AG04450 (cell line): ENCODE data around the gene DLGAP3. TPM values are rescaled to one million over a fixed set of nuclear protein-coding genes. Genes with fewer than 3 reads are reported as not detected.
A peak's percentile ranks its signal among the peaks of the same experiment; 100 is the strongest.

ENCODE experiments used
- CTCF ChIA-PET: fragments of 300-600, 350-600 bp; formaldehyde crosslinking; extraction: SDS; loops from one replicate; lab custom pipeline; 2022; ENCODE audit warnings: antibody characterized with exemption, inconsistent platforms; lab: Charles Lee
- POLR2A ChIA-PET: fragments of 350-600 bp; formaldehyde crosslinking; extraction: SDS; loops from one replicate; lab custom pipeline; 2021; ENCODE audit warnings: antibody characterized with exemption, inconsistent platforms; lab: Yijun Ruan, JAX
- DNase-seq: peaks from one replicate; pipeline ENCODE4 v3.0.0-alpha.2; 2011; ENCODE audit warnings: low read depth, low spot score
- H3K27ac ChIP-seq: one replicate; pipeline ENCODE4 v1.5.1; 2012; ENCODE audit warnings: low read depth, low read length, control low read depth
- H3K27me3 ChIP-seq: one replicate; pipeline ENCODE4 v1.6.0; 2012; ENCODE audit warnings: low read length; ENCODE audit not compliant: control insufficient read depth, insufficient read depth
- H3K4me3 ChIP-seq: 2 replicates; pipeline ENCODE4 v1.5.1; 2011; ENCODE audit warnings: mild to moderate bottlenecking, low read depth, low read length, control low read depth
- H3K9me3 ChIP-seq: 2 replicates; pipeline ENCODE4 v1.5.1; 2012; ENCODE audit warnings: low read length; ENCODE audit not compliant: control insufficient read depth, insufficient read depth
- polyA minus RNA-seq: library from RNA; depleted of rRNA, polyadenylated mRNA; stranded (reverse); fragments of >200 nt; gene quantifications from 2 replicates; pipeline ENCODE4 v1.2.3, GENCODE V29; 2011; rRNA and poly(A)+ RNA removed
- polyA plus RNA-seq: library from polyadenylated mRNA; depleted of rRNA; stranded (reverse); fragments of >200 nt; gene quantifications from 2 replicates; pipeline ENCODE4 v1.2.3, GENCODE V29; 2011; rRNA removed
- TF ChIP-seq, protein P1 (sequence below): IDR thresholded peaks from 2 replicates; pipeline ENCODE4 v1.5.1; 2011; ENCODE audit warnings: low read depth, low read length, control low read depth, inconsistent platforms

DLGAP3 gene, protein sequence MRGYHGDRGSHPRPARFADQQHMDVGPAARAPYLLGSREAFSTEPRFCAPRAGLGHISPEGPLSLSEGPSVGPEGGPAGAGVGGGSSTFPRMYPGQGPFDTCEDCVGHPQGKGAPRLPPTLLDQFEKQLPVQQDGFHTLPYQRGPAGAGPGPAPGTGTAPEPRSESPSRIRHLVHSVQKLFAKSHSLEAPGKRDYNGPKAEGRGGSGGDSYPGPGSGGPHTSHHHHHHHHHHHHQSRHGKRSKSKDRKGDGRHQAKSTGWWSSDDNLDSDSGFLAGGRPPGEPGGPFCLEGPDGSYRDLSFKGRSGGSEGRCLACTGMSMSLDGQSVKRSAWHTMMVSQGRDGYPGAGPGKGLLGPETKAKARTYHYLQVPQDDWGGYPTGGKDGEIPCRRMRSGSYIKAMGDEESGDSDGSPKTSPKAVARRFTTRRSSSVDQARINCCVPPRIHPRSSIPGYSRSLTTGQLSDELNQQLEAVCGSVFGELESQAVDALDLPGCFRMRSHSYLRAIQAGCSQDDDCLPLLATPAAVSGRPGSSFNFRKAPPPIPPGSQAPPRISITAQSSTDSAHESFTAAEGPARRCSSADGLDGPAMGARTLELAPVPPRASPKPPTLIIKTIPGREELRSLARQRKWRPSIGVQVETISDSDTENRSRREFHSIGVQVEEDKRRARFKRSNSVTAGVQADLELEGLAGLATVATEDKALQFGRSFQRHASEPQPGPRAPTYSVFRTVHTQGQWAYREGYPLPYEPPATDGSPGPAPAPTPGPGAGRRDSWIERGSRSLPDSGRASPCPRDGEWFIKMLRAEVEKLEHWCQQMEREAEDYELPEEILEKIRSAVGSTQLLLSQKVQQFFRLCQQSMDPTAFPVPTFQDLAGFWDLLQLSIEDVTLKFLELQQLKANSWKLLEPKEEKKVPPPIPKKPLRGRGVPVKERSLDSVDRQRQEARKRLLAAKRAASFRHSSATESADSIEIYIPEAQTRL
- not detected in 2 replicates for polyA plus RNA-seq
- not detected in 2 replicates for polyA minus RNA-seq

DNA sequence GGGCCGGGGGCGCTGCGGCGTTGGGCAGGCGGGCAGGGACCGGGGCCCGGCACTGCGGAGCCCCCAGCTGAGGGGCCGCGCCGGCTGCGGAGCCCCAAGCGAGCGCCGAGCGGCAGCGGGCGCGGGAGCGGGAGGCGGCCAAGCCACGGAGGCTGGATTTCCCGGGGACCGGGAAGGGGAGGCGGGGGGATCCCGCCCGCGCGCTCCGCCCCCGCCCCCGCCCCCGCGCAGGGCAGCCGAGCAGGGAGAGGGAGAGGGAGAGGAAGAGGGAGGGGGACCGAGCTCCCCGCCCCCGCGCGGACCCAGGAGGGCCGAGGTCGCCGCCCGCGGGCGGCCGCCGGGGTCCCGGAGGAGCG lies at the start of gene DLGAP3:
DLGAP3 (minus strand) TSS at position 154 of the 356 bp plus-strand sequence. CDS start 24,267 bp downstream, outside the sequence.
- CTCF ChIA-PET = no interaction called here
- Histone ChIP-seq H3K9me3 (no peaks in the 10 kb centered on the region; the same call in 1 of the 2 replicates), H3K27me3 (peaks cover 45% of the 10 kb centered on the region), H3K27ac (no peak within 1 kb of the TSS), H3K4me3 (peak within 1 kb of the TSS; percentile 10; the same call in 1 of the 2 replicates)
- no peak for DNase-seq
- TF ChIP-seq, protein P1, sequence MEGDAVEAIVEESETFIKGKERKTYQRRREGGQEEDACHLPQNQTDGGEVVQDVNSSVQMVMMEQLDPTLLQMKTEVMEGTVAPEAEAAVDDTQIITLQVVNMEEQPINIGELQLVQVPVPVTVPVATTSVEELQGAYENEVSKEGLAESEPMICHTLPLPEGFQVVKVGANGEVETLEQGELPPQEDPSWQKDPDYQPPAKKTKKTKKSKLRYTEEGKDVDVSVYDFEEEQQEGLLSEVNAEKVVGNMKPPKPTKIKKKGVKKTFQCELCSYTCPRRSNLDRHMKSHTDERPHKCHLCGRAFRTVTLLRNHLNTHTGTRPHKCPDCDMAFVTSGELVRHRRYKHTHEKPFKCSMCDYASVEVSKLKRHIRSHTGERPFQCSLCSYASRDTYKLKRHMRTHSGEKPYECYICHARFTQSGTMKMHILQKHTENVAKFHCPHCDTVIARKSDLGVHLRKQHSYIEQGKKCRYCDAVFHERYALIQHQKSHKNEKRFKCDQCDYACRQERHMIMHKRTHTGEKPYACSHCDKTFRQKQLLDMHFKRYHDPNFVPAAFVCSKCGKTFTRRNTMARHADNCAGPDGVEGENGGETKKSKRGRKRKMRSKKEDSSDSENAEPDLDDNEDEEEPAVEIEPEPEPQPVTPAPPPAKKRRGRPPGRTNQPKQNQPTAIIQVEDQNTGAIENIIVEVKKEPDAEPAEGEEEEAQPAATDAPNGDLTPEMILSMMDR = no peak
- POLR2A ChIA-PET = no interaction called here

DNA sequence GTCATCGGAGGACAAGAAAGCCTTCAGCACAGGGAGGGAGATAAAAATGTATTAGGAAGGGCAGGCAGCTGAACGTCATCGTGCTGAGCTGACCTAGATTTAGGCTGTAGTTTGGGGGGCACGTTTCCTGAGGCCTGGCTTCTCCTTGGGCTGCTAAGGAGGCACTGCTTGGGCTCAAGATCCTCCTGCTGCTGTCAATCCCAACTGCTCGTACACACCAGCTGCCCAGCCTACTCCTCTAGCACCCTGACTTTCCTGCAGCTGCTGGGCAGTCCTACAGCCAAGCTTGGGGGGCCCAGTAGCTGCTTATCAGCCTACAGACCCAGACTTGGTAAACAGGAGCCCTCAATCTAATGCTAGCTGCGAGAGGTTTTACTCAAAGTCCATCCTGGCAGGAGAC lies 49.5 kb upstream of the DLGAP3 start:
- H3K27me3 ChIP-seq = no peaks in the 10 kb centered on the region
- H3K27ac ChIP-seq = no peak overlapping the region
- no peaks in the 10 kb centered on the region; the same call in 1 of the 2 replicates for H3K9me3 ChIP-seq
- no peak for DNase-seq
- TF ChIP-seq, protein P1 = no peak
- no peak overlapping the region for H3K4me3 ChIP-seq
- CTCF ChIA-PET = no interaction called here
- POLR2A ChIA-PET = no interaction called here

DNA sequence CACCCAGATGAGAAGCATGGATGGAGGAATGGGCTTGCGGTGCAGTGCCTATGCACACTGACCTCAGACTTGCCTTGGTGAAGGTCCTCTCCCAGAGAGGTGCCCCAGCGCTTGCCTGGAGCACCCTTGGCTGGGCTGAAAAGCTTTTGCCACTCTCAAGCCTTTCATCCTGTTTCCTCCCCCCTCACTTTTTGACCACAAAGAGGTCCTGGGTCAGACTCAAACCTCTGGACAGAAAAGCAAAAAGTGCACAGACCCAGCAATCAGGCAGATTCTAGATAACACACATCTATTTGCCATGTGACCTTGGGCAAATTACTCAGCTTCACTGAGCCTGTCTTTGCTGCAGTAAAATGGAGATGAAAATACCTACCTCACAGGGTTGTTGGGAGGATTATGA lies 48.4 kb upstream of the DLGAP3 start:
- ChIA-PET CTCF (no interaction called here), POLR2A (no interaction called here)
- Histone ChIP-seq H3K27ac (no peak overlapping the region), H3K4me3 (no peak overlapping the region), H3K27me3 (no peaks in the 10 kb centered on the region), H3K9me3 (no peaks in the 10 kb centered on the region; the same call in 1 of the 2 replicates)
- no peak for DNase-seq
- TF ChIP-seq, protein P1 = no peak

DNA sequence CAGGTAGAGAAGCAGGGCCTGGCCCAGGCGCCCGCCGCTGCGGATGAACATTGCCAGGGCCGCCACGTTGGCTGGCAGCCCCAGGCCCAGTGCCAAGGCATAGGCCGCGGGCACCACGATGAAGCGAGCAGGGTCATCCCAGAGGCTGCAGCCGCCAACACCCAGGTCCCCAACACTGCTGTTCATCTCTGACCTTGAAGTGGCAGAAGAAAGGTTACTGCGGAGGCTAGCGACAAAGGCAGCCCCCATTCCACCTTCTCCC lies 47.7 kb upstream of the DLGAP3 start:
- H3K9me3 ChIP-seq = no peaks in the 10 kb centered on the region; the same call in 1 of the 2 replicates
- no peaks in the 10 kb centered on the region for H3K27me3 ChIP-seq
- no peak for DNase-seq
- TF ChIP-seq, protein P1 = no peak
- ChIA-PET CTCF (no interaction called here), POLR2A (no interaction called here)
- H3K27ac ChIP-seq = no peak overlapping the region
- H3K4me3 ChIP-seq = no peak overlapping the region
